HepG2 (cell line): ENCODE results near the gene CDHR1.

Source experiments
- NFRKB ChIP-seq: fragments of 450-650 bp; IDR thresholded peaks from 2 replicates; pipeline ENCODE4 v1.6.1; 2017
- NR2F1 ChIP-seq, 2 experiments: fragments of 450-650 bp in 1 of 2; formaldehyde crosslinking in 1 of 2; IDR thresholded peaks; 2 replicates each; pipeline versions ENCODE4 v1.5.0 to v1.6.1; 2016 to 2020; ENCODE audit warnings: mild to moderate bottlenecking in 1 of 2, missing compliant biosample characterization in 1 of 2, missing genetic modification reagents in 1 of 2, moderate library complexity in 1 of 2
- USF2 ChIP-seq, 2 experiments: sonication (generic) in 1 of 2; formaldehyde crosslinking in 1 of 2; IDR thresholded peaks; 2 replicates each; pipeline versions ENCODE4 v1.5.1 to v1.6.1; 2011 to 2020; ENCODE audit warnings: borderline replicate concordance in 1 of 2, low read depth in 1 of 2, low read length in 1 of 2, mild to moderate bottlenecking in 1 of 2, missing genetic modification reagents in 1 of 2, moderate library complexity in 1 of 2
- ZNF274 ChIP-seq: sonication (generic); formaldehyde crosslinking; IDR thresholded peaks from 2 replicates; pipeline ENCODE4 v1.5.1; 2020; ENCODE audit warnings: mild to moderate bottlenecking, missing genetic modification reagents
- ZNF34 ChIP-seq: sonication (generic); formaldehyde crosslinking; IDR thresholded peaks from 2 replicates; pipeline ENCODE4 v1.4.0; 2020; ENCODE audit warnings: mild to moderate bottlenecking, missing genetic modification reagents, borderline replicate concordance
- ZNF468 ChIP-seq: sonication (generic); formaldehyde crosslinking; IDR thresholded peaks from 2 replicates; pipeline ENCODE4 v1.8.0; 2022; ENCODE audit warnings: mild to moderate bottlenecking, moderate library complexity, missing genetic modification reagents
- ZNF780A ChIP-seq: sonication (generic); formaldehyde crosslinking; IDR thresholded peaks from 2 replicates; pipeline ENCODE4 v1.8.0; 2022; ENCODE audit warnings: mild to moderate bottlenecking, missing genetic modification reagents, moderate library complexity
- TF ChIP-seq, protein P1 (sequence below): sonication (generic); formaldehyde crosslinking; IDR thresholded peaks from 2 replicates; pipeline ENCODE4 v1.5.0; 2020; ENCODE audit warnings: missing genetic modification reagents

- TF ChIP-seq ZNF780A (CRISPR knock-in tag): no peak
- no peak for TF ChIP-seq ZNF34 (CRISPR knock-in tag)
- TF ChIP-seq NFRKB: no peak
- no peak for TF ChIP-seq ZNF468 (CRISPR knock-in tag)
- no peak for TF ChIP-seq NR2F1 (CRISPR knock-in tag; IDR thresholded peaks at IDR 0.05)
- TF ChIP-seq, protein P1, sequence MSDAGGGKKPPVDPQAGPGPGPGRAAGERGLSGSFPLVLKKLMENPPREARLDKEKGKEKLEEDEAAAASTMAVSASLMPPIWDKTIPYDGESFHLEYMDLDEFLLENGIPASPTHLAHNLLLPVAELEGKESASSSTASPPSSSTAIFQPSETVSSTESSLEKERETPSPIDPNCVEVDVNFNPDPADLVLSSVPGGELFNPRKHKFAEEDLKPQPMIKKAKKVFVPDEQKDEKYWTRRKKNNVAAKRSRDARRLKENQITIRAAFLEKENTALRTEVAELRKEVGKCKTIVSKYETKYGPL: no peak
- no peak for TF ChIP-seq ZNF274 (CRISPR knock-in tag)
- TF ChIP-seq USF2 (IDR thresholded peaks at IDR 0.05; ENCODE audit: low read depth, low read length): no peak
- TF ChIP-seq USF2 (CRISPR knock-in tag; IDR thresholded peaks at IDR 0.05; ENCODE audit: borderline replicate concordance): no peak
Observed at GRCh38 chr10:84156768-84157167, 37.6 kb upstream of the CDHR1 start.
